ENCODE measurements around the gene PTPRN2. TPM values are rescaled to one million over a fixed set of nuclear protein-coding genes. Genes with fewer than 3 reads are reported as not detected.

PTPRN2 gene
- total and polyA plus RNA-seq, 7 donors = 0.47 to 0.82 (median 0.51) TPM

- H3K27me3 ChIP-seq (ENCODE audit: insufficient read depth in 3 of 3, low read length in 2 of 3) = peaks cover 0 to 3% (median 0%) of the 10 kb centered on the region in 3 donors
- H3K27ac ChIP-seq = no peak overlapping the region
- H3K9me3 ChIP-seq = no peaks in the 10 kb centered on the region
- DNase-seq = no peak
- no peak for TF ChIP-seq CTCF (IDR thresholded peaks at IDR 0.05)
- no peaks in the 10 kb centered on the region for H3K4me1 ChIP-seq
- no peaks in the 10 kb centered on the region for H3K36me3 ChIP-seq (ENCODE audit: insufficient read depth in 1 of 2, low read depth in 1 of 2)
- ATAC-seq = no peak
- intact Hi-C loops (cut with DNase I) = no loop called here
- 85 to 90% (median 90%) methylated on average over 16 of the region's 16 CpGs for WGBS, 3 donors
- no peak overlapping the region for H3K4me3 ChIP-seq
Observed at GRCh38 chr7:157791666-157792065, 796.0 kb downstream of the PTPRN2 start.

- DNase-seq (no peak), ATAC-seq (no peak)
- intact Hi-C loops (cut with DNase I) = no loop called here
- 87 to 89% (median 89%) methylated on average over 19 to 23 of the region's 23 CpGs for WGBS, 3 donors
- TF ChIP-seq CTCF (IDR thresholded peaks at IDR 0.05) = no peak
- Histone ChIP-seq H3K27ac (no peak overlapping the region), H3K9me3 (no peaks in the 10 kb centered on the region), H3K27me3 (ENCODE audit: insufficient read depth in 3 of 3, low read length in 2 of 3) (peaks cover 0 to 3% (median 0%) of the 10 kb centered on the region in 3 donors), H3K4me3 (no peak overlapping the region), H3K4me1 (no peaks in the 10 kb centered on the region), H3K36me3 (ENCODE audit: insufficient read depth in 1 of 2, low read depth in 1 of 2) (no peaks in the 10 kb centered on the region)
Observed at GRCh38 chr7:157791261-157791660, 796.4 kb downstream of the PTPRN2 start.

GRCh38 chr7:157789942-157790341 lies 797.7 kb downstream of the PTPRN2 start:
- intact Hi-C loops (cut with DNase I) = no loop called here
- no peak for TF ChIP-seq CTCF (IDR thresholded peaks at IDR 0.05)
- Histone ChIP-seq H3K36me3 (ENCODE audit: insufficient read depth in 1 of 2, low read depth in 1 of 2) (no peaks in the 10 kb centered on the region), H3K9me3 (no peaks in the 10 kb centered on the region), H3K4me1 (no peaks in the 10 kb centered on the region), H3K27me3 (ENCODE audit: insufficient read depth in 3 of 3, low read length in 2 of 3) (peaks cover 0 to 3% (median 0%) of the 10 kb centered on the region in 3 donors), H3K27ac (no peak overlapping the region), H3K4me3 (no peak overlapping the region)
- 90 to 92% (median 92%) methylated on average over 4 of the region's 4 CpGs for WGBS, 3 donors
- DNase-seq (no peak), ATAC-seq (no peak)

GRCh38 chr7:157789094-157789493 lies 798.5 kb downstream of the PTPRN2 start:
- 84 to 89% (median 85%) methylated on average over 12 of the region's 12 CpGs for whole genome bisulfite sequencing, 3 donors
- Histone ChIP-seq H3K4me3 (no peak overlapping the region), H3K9me3 (no peaks in the 10 kb centered on the region), H3K27ac (no peak overlapping the region), H3K36me3 (ENCODE audit: insufficient read depth in 1 of 2, low read depth in 1 of 2) (no peaks in the 10 kb centered on the region), H3K4me1 (no peaks in the 10 kb centered on the region), H3K27me3 (ENCODE audit: insufficient read depth in 3 of 3, low read length in 2 of 3) (peaks cover 0 to 3% (median 0%) of the 10 kb centered on the region in 3 donors)
- DNase-seq (no peak), ATAC-seq (no peak)
- no peak for TF ChIP-seq CTCF (IDR thresholded peaks at IDR 0.05)
- intact Hi-C loops (cut with DNase I) = no loop called here

- TF ChIP-seq CTCF (IDR thresholded peaks at IDR 0.05) = no peak
- Histone ChIP-seq H3K4me3 (no peak overlapping the region), H3K27ac (no peak overlapping the region), H3K9me3 (no peaks in the 10 kb centered on the region), H3K4me1 (no peaks in the 10 kb centered on the region), H3K36me3 (ENCODE audit: insufficient read depth in 1 of 2, low read depth in 1 of 2) (no peaks in the 10 kb centered on the region), H3K27me3 (ENCODE audit: insufficient read depth in 3 of 3, low read length in 2 of 3) (peaks cover 0 to 3% (median 0%) of the 10 kb centered on the region in 3 donors)
- DNase-seq (no peak), ATAC-seq (no peak)
- intact Hi-C loops (cut with DNase I) = no loop called here
- 92 to 95% (median 93%) methylated on average over 11 to 12 of the region's 12 CpGs for whole genome bisulfite sequencing, 3 donors
Observed at GRCh38 chr7:157788573-157788972, 799.0 kb downstream of the PTPRN2 start.

Measured in psoas muscle (tissue), 8 donors.